D341Med (cell line): ENCODE data around the gene AKAP8L.
"Not testable (repeated sequence)": the region's sequence is repeated elsewhere in the genome, so short reads cannot be mapped to it uniquely, and the experiment has no call there.

Experiments
- DNase-seq: peaks from one replicate; pipeline ENCODE4 v3.0.0; 2012; ENCODE audit warnings: low spot score

AKAP8L gene

DNA sequence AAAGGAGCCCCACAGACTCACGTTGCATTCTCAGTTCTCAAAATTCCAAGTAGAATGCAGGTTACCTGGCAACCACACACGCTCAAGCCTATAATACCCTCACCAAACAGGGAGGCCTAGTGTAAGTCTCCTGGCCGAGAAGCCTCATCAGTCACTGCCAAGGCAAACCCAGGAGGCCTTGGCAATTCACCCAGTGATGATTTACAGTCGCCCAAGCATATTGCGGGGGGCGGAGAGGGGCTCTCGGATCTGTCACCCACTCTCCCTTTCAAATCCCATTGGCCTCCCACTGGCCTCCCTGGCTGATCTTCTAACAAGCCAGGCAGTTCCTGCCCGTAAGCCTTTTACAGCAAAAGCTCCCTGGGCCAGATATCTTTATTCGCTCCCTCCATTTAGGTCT lies 1.1 kb downstream of the AKAP8L start:
- no peak for DNase-seq

DNA sequence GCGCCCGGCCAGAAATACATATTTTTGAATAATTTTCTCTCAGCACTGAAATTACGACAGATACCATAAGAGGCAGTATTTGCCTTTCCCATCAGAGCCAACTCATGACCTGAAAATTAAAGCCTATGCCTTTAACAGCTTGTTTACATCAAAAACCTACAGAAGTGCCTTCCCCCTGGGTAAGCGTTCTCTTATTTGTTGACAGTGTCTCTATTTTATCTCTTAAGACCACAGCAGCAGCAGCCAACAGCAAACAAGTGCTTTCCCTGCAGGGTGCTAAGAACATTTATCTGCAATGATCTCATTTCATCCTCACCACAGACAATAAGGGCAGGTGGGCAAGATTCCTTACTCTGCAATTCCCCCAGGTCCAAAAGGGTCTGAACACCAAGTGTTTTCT lies 6.0 kb downstream of the AKAP8L start:
- peak; percentile 24 for DNase-seq

DNA sequence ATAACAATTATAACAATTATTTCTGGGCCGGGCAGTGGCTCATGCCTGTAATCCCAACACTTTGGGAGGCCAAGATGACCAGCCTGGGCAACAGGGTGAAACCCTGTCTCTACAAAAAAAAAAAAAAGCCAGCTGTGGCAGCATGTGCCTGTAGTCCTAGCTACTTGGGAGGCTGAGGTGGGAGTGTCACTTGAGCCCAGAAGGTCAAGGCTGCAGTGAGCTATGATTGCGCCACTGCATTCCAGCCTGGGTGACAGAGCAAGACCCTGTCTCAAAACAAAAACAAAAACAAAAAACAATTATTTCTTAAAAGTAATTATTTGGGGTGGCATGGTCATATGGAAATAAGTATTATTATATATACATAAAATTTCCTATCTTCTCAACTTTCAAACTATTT lies 7.4 kb downstream of the AKAP8L start:
- not testable (repeated sequence) for DNase-seq

DNA sequence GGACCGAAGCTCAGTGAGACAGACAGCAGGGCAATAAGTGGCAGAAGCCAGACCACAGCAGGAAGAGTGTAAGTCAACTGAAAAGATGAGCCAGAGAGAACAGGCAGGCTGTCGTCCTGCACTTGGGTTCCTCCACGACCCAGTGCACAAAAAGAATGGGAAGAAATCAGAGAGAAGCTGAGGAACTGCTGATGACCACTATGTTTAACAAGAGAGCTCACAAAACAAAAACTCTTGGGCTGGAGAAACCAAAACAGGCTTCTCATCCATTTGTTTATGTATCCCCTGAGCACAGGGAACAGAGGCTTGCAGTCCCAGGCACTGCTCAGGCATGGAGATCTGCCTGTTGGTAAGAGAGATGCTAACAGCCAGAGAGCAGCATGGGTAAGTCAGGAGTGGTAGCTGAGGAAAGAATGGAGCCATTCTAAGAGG lies 14.0 kb downstream of the AKAP8L start:
- DNase-seq, result no peak

DNA sequence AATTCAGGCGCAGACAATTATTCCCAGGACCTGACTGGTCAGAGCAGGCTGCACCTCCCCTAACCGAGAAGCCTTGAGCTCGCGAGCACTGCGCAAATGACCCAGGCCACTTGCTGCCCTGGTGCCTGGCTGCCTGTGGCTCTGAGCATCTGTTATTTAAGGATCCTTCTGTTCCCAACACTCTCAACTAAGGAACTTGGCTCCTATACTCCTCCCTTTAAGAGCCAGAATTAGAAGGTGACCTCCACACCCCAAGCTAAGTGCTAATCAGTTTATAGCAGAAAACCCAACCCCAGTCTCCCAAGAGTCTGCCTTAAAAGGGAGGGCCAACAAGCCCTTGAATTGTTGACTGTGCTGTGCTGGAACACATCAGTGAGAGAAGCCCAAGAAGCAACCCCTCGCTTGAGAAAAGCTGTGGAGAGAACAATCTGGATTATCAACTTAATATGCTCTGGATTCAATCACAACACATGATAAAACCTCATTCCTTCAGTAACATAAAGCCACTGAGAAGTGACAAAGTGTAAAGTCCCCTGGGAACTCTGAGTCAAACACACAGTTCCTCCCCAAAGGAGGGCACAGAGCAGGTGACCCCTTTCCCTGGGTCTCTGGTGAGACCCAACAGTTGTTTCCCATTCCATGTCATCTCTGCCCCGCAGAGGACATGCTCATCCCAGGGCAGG lies 14.6 kb downstream of the AKAP8L start:
- peak; percentile 26 for DNase-seq

DNA sequence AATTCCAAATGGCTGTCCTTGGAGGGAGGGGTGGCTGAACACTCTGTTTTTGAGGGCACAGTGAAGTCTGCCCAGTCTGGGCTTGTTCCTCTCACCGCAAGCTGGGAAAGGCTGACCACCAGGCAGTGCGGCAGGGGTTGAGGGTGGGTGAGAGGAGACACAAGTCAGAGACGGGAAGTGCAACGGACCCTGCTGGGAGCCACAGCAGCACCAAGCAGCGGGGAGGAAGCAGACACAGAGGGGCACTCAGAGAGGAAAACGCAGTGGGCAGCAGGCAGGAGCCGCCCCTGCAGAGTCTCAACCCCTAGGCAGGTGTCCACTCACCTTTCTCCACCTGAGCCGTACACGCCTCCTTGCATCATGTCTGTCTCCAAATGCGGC lies 15.6 kb downstream of the AKAP8L start:
- DNase-seq, result no peak

DNA sequence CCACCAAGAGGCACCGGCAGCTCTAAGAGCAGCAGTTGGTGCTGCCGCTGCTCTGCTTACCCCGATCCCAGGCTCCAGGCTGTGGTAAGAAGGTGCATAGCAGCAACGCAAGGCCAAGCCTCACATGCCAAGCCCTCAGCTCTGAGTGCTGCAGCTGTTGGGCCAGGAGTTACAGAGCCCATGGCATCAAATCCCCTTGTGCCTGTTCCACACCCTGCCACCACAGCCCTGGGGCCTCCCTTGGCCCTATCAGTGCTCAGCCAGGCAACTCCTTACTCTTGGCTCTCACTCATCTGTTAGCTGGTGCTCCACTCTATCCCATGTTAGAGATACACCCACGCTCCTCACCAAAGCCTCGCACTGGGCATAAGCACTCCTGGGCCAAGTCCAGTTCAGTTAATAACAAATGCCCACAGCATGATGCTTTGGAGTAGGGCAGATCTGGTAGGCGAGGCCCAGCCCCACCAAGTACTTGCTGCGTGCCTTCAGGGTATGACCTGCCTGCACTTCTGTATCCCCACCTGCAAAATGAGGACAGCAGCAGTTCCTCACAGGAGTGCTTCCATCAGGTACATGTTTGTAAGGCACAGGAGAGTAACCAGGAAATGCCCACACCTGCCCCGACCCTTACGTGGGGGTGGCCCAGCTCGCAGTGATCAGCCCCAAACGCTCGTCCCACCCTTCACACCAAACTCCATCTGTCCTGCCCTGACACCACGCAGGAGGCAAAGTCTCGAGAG lies 16.2 kb downstream of the AKAP8L start:
- DNase-seq, result no peak

DNA sequence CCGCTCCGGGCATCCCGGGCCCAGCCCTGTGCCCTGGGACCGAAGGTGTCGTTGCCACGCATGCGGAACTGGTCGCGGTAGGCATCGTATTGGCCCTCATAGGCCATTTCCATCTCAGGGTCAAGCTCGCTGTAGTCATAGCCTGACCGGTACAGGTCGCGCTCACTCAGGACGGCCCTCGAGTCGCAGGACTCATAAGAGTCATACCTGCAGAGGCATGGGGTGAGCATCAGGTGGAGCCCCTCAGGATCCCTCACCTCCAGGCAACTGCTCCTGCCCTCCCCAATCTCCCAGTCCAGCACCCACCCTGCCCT lies 17.4 kb downstream of the AKAP8L start:
- DNase-seq, result no peak

DNA sequence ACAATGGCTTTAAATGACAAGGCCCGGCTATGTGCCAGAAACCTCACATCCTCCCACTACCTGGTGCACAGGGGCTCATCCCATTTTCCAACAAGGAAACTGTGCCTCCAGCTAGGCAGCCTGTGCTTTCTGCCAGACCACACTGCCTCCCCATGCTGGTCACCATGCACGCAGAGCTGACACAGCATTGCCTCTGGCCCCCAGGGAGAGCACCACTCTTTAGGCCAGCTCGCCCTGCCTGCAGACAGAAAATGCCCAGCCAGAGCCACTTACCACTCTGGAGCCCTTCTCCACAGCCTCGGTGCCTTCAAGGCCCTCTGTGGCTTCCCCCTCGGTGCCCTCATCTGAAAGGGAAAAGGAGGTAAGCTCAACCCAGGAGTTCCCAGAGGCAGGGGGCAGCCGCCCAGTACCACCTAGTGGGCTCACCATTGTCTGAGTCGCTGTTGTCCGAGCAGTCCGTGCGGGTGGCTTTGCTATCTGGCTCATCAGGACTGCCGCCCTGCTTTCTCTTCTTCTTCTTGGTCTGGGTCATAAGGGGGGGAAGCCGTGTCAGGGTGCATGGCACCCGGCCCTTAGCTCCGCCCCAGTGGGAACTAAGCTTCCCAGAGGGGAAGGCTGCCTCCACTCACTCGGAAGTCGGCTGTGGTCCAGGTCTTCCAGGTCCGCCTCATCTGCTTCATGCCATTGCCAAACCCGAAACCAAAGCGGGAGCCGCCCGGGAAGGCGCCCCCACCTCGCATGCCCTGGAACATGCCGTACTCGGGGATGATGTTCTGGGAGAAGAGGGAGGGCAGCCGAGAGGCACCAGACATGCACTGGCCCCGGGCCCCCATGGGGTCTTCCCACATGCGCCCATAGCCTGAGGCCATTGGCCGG lies 18.0 kb downstream of the AKAP8L start:
- DNase-seq, result no peak

DNA sequence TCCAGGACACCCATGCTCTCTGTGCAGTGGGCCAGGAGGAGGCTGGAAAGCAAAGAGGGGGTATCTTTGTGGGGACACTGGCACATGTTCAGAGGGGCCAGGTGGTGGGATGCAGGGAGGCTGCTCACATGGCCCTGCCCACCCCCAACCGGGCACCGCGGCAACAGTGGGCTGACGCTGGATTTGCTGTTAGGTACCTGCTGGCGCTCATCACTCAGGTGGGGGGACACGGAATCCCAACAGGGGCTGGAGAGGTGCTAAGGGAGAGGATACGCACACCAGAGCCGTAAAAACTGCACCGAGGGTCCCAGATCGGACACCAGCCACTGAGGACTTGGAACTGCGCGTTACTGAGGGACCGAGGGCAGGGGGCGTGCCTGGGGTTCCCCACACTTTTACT lies 19.2 kb downstream of the AKAP8L start:
- no peak for DNase-seq

DNA sequence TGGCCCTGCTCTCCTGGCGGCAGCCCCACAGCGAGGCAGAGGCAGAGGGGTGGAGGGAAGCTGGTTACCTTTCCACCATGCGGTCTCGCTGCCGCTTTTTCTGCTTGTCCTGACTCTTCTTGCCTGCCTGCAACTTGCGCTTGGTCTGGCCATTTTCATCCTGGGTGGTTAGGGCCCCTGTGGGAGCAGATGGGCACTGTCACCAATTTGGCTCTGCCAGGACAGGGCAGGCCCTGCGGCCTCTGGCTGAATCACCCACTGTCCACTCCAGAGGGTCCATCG lies 19.6 kb downstream of the AKAP8L start:
- peak; percentile 31 for DNase-seq

DNA sequence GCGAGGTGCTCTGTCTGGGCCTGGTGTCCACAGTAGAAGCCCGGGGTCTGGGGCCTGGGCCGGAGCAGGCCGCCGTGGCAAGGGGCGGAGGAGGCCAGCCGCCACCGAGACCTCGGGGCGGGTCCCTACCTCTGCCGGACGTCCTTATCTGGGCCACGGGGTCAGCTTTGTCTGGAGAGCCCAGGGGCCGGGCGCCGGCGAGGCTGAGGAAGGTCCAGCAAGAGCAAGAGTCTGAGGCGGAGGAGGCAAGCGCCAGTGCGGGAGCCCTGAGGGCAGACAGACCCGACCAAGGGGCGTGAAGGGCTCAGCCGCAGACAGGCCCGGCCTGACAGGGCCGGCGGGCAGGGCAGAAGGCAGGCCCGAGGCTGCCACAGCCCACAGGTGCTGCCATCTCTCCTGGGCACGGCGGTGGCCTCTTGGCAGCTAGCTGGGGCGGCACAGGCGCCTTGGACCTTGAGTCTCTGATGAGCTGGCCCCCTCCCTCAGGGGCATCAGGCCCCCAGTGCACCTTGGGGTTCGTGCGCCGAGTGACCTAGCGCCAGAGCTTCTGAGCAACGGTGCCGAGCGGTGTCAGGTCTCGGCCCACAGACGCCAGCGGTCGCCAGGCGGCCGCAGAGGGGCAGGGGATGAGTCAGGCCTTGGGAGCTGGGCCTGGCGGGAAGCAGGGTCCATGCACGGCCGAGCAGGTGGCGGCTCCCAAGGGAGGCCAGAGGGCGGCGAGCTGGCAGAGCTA lies 20.1 kb downstream of the AKAP8L start:
- peak; percentile 21 for DNase-seq

DNA sequence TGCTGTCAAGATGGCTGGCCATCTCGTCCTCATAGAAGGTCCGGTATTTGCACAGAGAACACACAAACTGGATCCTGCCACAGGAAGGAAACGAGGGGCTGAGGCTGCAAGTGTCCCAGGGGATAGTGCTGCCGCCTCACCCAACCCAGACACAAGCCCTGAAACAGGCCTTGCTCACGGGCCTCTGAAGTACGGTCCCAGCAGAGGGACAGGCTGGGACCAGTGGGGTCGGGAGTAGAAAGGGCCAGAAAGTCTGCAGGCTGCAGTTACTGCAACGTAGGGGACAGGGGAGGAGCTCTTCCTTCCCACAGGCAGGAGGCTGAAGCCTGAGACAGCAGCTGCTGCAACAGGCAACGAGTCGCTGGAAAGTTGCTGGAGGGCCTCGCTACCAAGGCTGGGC lies 21.0 kb downstream of the AKAP8L start:
- no peak for DNase-seq

DNA sequence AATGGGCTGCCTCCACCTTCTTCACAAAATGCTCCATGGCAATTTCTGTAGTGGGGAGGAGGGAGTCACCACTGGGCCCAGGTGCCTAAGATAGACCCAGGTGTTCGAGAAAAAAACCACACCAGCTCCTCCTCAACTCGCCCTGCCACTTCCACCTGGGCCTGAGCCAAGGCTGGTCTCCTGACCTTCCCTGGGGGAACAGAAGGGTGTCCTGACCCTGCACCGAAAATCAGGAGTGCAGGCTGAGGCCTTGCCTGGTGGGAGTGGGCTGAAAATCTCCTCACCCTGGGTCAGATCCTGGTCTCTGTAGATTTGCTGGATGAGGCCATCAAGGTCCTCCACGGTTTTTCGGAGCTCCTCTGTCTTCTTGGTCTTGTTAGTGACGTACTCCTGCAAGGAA lies 21.6 kb downstream of the AKAP8L start:
- no peak for DNase-seq

DNA sequence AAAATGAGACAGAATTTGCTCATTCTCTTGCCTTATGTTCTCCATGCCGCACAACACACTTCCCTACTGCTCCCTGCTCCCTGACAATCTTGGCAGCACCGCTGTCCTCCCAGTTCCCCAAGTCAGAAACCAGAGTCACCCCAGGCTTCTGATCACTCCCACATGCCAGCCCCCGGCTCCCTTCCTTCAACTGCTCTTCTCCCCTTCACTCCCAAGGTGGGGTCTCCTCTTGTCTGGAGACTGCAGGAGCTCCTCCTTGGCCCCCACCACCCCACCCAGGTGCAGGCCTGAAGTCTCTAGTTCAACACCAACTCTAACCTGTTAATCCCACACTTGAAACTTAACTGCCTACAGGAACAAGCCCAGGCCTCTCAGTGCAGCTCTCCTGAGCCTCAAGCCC lies 22.4 kb downstream of the AKAP8L start:
- no peak for DNase-seq

DNA sequence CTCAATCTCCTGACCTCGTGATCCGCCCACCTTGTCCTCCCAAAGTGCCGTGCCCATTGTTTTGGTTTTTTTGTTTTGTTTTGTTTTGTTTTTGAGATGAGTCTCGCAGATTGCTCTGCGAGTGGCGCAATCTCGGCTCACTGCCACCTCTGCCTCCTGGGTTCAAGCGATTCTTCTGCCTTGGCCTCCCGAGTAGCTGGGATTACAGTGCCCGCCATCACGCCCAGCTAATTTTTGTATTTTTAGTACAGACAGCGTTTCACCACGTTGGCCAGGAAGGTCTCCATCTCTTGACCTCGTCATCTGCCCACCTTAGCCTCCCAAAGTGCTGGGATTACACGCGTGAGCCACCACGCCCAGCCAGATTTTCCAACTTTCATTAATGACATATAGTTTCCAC lies 23.5 kb downstream of the AKAP8L start:
- not testable (repeated sequence) for DNase-seq

DNA sequence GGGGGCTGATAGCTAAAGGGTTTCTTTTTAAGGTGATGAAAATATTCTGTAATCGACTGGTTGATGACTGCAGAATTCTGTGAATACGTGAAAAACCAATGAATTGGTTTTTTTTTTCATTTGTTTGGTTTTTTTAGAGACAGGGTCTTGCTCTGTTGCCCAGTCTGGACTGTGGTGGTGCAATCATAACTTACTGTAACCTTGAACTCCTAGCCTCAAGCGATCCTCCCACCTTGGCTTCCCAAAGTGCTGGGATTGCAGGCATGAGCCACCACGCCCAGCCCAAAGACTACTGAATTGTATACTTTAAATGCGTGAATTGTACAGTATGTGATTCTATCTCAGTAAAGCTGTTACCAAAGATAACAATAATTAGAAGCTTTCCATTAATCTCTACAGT lies 24.4 kb downstream of the AKAP8L start:
- no peak for DNase-seq

DNA sequence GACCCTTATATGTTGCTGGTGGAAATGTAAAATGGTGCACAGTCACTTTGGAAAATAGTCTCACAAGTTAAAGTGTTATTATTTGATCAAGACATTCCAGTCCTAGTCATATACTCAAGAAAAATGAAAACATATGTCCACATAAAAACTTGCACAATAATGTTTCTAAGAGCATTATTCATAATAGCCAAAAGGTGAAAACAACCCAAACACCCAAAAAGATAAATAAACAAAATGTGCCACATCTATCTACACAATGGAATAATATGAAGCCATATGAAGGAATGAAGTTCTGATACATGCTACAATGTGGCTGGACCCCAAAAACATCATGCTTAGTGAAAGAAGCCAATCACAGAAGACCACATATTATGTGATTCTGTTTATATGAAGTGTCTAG lies 24.8 kb downstream of the AKAP8L start:
- DNase-seq, result no peak

DNA sequence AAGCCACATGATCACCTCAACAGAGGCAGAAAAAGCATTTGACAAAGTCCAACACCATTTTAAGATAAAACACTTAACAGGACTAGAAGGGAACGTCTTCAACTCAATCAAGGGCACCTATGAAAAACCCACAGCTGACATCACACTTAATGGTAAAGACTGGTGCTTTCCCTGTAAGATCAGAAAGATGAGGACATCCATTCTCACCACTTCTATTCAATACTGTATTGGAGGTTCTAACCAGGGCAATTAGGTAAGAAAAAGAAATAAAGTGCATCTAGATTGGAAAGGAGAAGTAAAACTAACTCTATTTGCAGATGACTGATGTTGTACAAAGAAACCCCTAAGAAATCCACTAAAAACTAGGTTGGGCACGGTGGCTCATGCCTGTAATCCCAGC lies 28.0 kb downstream of the AKAP8L start:
- DNase-seq, result no peak

DNA sequence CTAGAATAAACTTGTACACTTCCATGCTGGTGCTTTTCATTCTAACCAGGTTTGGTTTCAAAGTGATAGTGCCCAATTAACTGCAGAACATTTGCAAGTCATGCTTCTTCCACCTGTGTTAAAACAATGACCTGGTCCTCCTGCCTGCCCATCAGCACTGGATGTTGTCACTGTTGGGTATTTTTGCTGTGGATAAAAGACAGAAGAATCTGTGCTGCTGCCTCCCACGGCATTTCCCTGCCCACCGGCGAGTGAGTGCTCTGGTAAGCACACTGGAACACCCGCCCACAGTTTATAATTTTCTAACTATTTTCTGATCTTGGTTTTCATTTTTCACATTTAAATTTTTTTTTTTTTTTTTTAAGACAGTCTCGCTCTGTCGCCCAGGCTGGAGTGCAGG lies 36.9 kb downstream of the AKAP8L start:
- no peak for DNase-seq

DNA sequence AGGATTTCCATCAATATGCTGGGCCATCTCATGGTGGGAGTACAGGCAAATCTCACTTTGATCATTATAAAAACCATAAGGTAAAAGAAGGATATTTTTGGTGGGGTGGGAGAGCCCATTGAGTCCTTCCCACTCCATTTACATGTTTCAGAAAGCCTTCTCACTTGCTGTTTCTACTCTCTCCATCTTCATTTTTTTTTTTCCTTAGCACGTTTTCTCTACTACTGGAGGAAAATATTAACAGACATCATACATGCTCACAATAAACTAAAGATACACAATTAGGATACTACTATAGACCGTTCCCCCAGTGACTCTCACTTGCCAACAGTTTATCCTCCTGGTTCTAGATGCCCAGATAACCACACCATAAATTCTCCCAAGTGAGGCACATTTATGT lies 37.4 kb downstream of the AKAP8L start:
- DNase-seq, result no peak

DNA sequence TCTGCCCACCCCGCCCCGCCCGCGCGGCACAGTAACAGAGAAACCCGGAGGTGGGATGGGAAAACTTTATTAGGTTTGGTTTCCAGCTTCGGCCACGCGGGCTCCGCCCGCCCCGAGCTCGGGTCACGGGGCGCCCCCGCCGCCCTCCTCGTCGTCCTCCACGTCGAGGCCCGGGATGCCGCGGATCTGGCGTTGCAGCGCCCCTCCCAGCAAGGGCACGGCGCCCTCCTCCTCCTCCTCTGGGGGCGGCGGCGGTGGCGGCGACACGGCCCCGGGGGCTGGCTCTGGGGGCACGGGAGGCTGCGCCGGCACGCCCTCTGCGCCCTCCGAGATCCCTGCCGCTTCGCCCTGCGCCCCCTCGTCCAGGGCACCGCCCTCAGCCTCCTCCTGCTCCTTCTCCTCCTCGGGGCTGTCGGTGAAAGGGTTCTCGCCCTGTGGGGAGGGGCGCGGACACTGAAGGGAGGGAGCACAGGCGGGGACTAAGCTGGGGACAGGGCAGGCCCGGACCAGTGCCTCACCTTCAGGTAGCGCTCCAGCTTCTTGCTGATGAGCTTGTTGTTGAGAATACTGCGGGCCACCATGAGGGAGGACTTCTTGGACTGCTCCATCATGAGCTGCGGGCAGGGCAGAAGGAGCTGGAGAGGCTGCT lies 38.7 kb downstream of the AKAP8L start:
- no peak for DNase-seq
